ENCODE results near the gene DNAJC18.

DNA sequence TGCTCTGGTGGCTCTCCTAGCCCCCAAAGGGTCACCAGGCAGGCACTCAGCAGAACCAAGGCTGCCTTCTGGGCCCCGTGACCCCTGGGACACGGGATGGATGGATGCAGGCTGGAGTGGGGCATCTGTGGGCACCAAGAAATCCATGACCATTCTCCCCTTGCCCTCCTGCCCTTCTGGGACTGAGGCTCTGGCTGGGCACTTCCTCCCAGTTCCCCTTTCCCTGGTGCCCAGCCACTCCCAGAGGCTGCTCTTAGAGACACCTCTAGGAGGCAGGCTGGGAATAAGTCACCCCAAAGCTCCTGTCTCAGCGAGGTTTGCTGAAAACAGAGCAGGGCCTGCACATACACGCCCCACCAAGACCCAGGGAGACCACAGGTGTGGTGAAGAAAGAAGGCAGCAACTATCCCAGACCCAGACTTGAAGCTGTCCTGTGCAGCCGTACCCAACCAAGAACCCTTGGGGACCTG lies 42.3 kb upstream of the DNAJC18 start:
- TF ChIP-seq EZH2 (IDR thresholded peaks at IDR 0.05), result no peak
- no peak for TF ChIP-seq POLR2AphosphoS5 (IDR thresholded peaks at IDR 0.05; ENCODE audit: borderline replicate concordance, low read depth, low read length)

Data from SK-N-MC (cell line).